ENCODE results near the gene HLA-C. TPM values are rescaled to one million over a fixed set of nuclear protein-coding genes. Genes with fewer than 3 reads are reported as not detected.

HLA-C gene
- total and polyA plus RNA-seq, 9 of the 15 experiments (the other 6 are each of a cell fraction or from before 2014, with no cell fraction given) = 0.23 to 4.9 (median 1.2) TPM

DNA sequence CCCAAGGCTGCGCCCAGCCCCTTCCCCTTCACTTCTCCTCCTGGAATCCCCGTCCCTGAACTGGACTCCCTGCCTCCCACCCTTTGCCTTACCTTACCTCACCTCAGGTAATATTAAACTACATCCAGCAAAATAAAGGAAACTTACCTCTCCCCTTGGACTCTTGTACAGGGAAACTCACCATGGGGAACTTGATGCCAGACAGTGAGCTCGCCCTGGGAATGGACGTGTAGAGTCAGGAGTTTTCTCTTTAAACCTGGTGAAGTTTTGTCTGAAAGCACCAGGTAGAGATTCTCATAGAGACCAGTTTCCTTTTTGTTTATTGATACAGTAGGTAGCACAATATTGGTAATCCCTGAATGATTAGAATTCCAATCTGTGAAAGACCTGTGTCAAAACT, 544 bp upstream of the HLA-C start (continued):
- TF ChIP-seq ZNF407 (IDR thresholded peaks at IDR 0.05; ENCODE audit: low read depth) (no peak), RHOXF2B (CRISPR knock-in tag; conservative IDR thresholded peaks at IDR 0.05) (no peak), ZNF445 (CRISPR knock-in tag; IDR thresholded peaks at IDR 0.05; ENCODE audit: low read depth) (no peak)
